PC-3 (cell line): ENCODE data around the gene L3MBTL2. TPM values are rescaled to one million over a fixed set of nuclear protein-coding genes. Genes with fewer than 3 reads are reported as not detected.
A peak's percentile ranks its signal among the peaks of the same experiment; 100 is the strongest.

Source experiments
- ATAC-seq: fragments of 200-7000 bp; cut with Tn5 transposase; 2 replicates; pipeline ENCODE4 v1.9.1; 2020; ENCODE audit warnings: mild to moderate bottlenecking, moderate library complexity
- BruUV-seq: library from RNA; stranded (reverse); fragments of 400-500 nt; replicated peaks from 2 replicates; lab custom pipeline; 2021; lab: Mats Ljungman, UMichigan
- CTCF ChIA-PET: fragments of 300-600 bp; sonication (Branson Sonifier 250); formaldehyde crosslinking; loops from one replicate; lab custom pipeline; 2022; ENCODE audit warnings: antibody characterized with exemption; lab: Charles Lee
- POLR2A ChIA-PET: fragments of 300-600 bp; sonication (Branson Sonifier 250); formaldehyde crosslinking; loops from one replicate; lab custom pipeline; 2022; ENCODE audit warnings: antibody characterized with exemption; ENCODE audit not compliant: unreplicated experiment; lab: Charles Lee
- DNase-seq: peaks from one replicate; pipeline ENCODE4 v3.0.0-alpha.2; 2015
- H2AFZ ChIP-seq: fragments of 300-600 bp; sonication (generic); 2 replicates; pipeline ENCODE4 v1.6.0; 2016; ENCODE audit warnings: antibody characterized with exemption, low read length
- H3F3A ChIP-seq: fragments of 300-600 bp; sonication (generic); one replicate; pipeline ENCODE4 v1.6.0; 2017; ENCODE audit warnings: antibody characterized with exemption, low read length, control low read depth, mild to moderate bottlenecking; ENCODE audit not compliant: unreplicated experiment
- H3K27ac ChIP-seq: fragments of 300-600 bp; sonication (generic); 2 replicates; pipeline ENCODE4 v1.5.1; 2016; ENCODE audit warnings: mild to moderate bottlenecking, low read length
- H3K27me3 ChIP-seq: fragments of 300-600 bp; sonication (generic); 2 replicates; pipeline ENCODE4 v1.6.1; 2016; ENCODE audit warnings: low read length, mixed read lengths
- H3K36me3 ChIP-seq: fragments of 300-600 bp; sonication (generic); 2 replicates; pipeline ENCODE4 v1.6.1; 2016; ENCODE audit warnings: low read depth, mixed run types, low read length, mixed read lengths
- H3K4me1 ChIP-seq: fragments of 300-600 bp; sonication (generic); 2 replicates; pipeline ENCODE4 v1.5.1; 2016; ENCODE audit warnings: low read length; ENCODE audit not compliant: insufficient read depth
- H3K4me2 ChIP-seq: fragments of 300-600 bp; sonication (generic); 2 replicates; pipeline ENCODE4 v1.6.0; 2016; ENCODE audit warnings: low read length
- H3K4me3 ChIP-seq: fragments of 300-600 bp; sonication (generic); 2 replicates; pipeline ENCODE4 v1.5.1; 2016; ENCODE audit warnings: mild to moderate bottlenecking, low read length, mixed read lengths
- H3K79me2 ChIP-seq: fragments of 300-600 bp; sonication (generic); 2 replicates; pipeline ENCODE4 v1.6.1; 2017; ENCODE audit warnings: low read length, mixed read lengths
- H3K9ac ChIP-seq: fragments of 300-600 bp; sonication (generic); 2 replicates; pipeline ENCODE4 v1.6.0; 2016; ENCODE audit warnings: mild to moderate bottlenecking, low read length
- H3K9me2 ChIP-seq: fragments of 300-600 bp; sonication (generic); replicated peaks from 2 replicates; pipeline ENCODE4 v1.6.1; 2016; ENCODE audit warnings: mixed run types, low read length, mixed read lengths
- H3K9me3 ChIP-seq: fragments of 300-600 bp; sonication (generic); 2 replicates; pipeline ENCODE4 v1.6.1; 2016; ENCODE audit warnings: low read length, mixed read lengths
- H4K20me1 ChIP-seq: fragments of 300-600 bp; sonication (generic); 2 replicates; pipeline ENCODE4 v1.6.1; 2016; ENCODE audit warnings: low read length, mixed read lengths
- CTCF ChIP-seq: fragments of 300-600 bp; sonication (generic); conservative IDR thresholded peaks from 2 replicates; pipeline ENCODE4 v1.5.1; 2017; ENCODE audit warnings: antibody characterized with exemption, low read depth, mild to moderate bottlenecking, low read length
- EZH2 ChIP-seq: fragments of 300-600 bp; sonication (generic); IDR thresholded peaks from one replicate; pipeline ENCODE4 v1.6.1; 2017; ENCODE audit warnings: antibody characterized with exemption, mild to moderate bottlenecking, low read length; ENCODE audit not compliant: unreplicated experiment
- EZH2phosphoT487 ChIP-seq: fragments of 300-600 bp; sonication (generic); IDR thresholded peaks from 2 replicates; pipeline ENCODE4 v1.6.1; 2018; ENCODE audit warnings: mild to moderate bottlenecking, antibody characterized with exemption, low read length, borderline replicate concordance
- intact Hi-C: fragments of 100-400 bp; cut with micrococcal nuclease; formaldehyde crosslinking; loops from 2 replicates; pipeline ENCODE4 v1.9.0; 2023
- total RNA-seq: library from RNA; depleted of rRNA; stranded (reverse); fragments of >200 nt; gene quantifications from 2 replicates; pipeline ENCODE4 v1.2.3, GENCODE V29; 2014

The L3MBTL2 gene
- total RNA-seq, 1 experiment from 2014 or later, result 22.7 TPM

- no peaks in the 10 kb centered on the region for H3K36me3 ChIP-seq
- no peaks in the 10 kb centered on the region for H3F3A ChIP-seq
- peaks cover 3% of the 10 kb centered on the region; the same call in 1 of the 2 replicates for H3K4me1 ChIP-seq
- intact Hi-C loops, result no loop called here
- DNase-seq (no peak), ATAC-seq (no peak)
- H3K4me2 ChIP-seq, result no peak overlapping the region
- no peak for TF ChIP-seq EZH2phosphoT487
- TF ChIP-seq EZH2, result no peak
- no peak for TF ChIP-seq CTCF
- H3K27me3 ChIP-seq, result no peaks in the 10 kb centered on the region
- BruUV-seq, result no TSS peak
- H3K9me3 ChIP-seq, result no peaks in the 10 kb centered on the region
- no peaks in the 10 kb centered on the region for H3K9me2 ChIP-seq
- CTCF ChIA-PET, result no interaction called here
- H3K79me2 ChIP-seq, result no peaks in the 10 kb centered on the region
- no peak overlapping the region for H3K4me3 ChIP-seq
- no peak overlapping the region for H3K9ac ChIP-seq
- H2AFZ ChIP-seq, result no peak overlapping the region
- POLR2A ChIA-PET, result no interaction called here
- no peaks in the 10 kb centered on the region for H4K20me1 ChIP-seq
- no peak overlapping the region for H3K27ac ChIP-seq
These were observed 11.3 kb upstream of the L3MBTL2 start for GRCh38 chr22:41193829-41194228.

GRCh38 chr22:41197038-41197972, 7.8 kb upstream of the L3MBTL2 start:
- POLR2A ChIA-PET, result interaction anchor here (0.6 kb wide), 1 partner anchor 281 kb away, joined by 8 read pairs; no protein-coding TSS in a partner anchor

More at GRCh38 chr22:41197038-41197972, 7.8 kb upstream of the L3MBTL2 start:
- ATAC-seq (peak; percentile 72), DNase-seq (peak; percentile 59)
- H3F3A ChIP-seq, result no peaks in the 10 kb centered on the region
- H3K9me2 ChIP-seq, result no peaks in the 10 kb centered on the region
- BruUV-seq, result no TSS peak
- H3K4me1 ChIP-seq, result peaks cover 3% of the 10 kb centered on the region; the same call in 1 of the 2 replicates
- TF ChIP-seq EZH2phosphoT487, result no peak
- TF ChIP-seq CTCF, result no peak
- no peak for TF ChIP-seq EZH2
- H3K9ac ChIP-seq, result no peak overlapping the region
- no peaks in the 10 kb centered on the region for H3K27me3 ChIP-seq
- no peaks in the 10 kb centered on the region for H3K79me2 ChIP-seq
- no peaks in the 10 kb centered on the region for H3K36me3 ChIP-seq
- no peaks in the 10 kb centered on the region for H3K9me3 ChIP-seq
- peak overlapping the region; percentile 78 for H3K4me3 ChIP-seq
- H3K27ac ChIP-seq, result no peak overlapping the region
- H4K20me1 ChIP-seq, result no peaks in the 10 kb centered on the region
- peak overlapping the region; percentile 98 for H2AFZ ChIP-seq
- intact Hi-C loops, result no loop called here
- H3K4me2 ChIP-seq, result peak overlapping the region; percentile 99
- CTCF ChIA-PET, result interaction anchor here (1.0 kb wide), 1 partner anchor 41 kb away, joined by 17 read pairs; no protein-coding TSS in a partner anchor
